Rectal smooth muscle tissue (tissue), 1 donor: Measurements from ENCODE around the gene HDAC9.

Source experiments
- H3K27ac ChIP-seq: one replicate; pipeline ENCODE4 v1.7.0; 2013; ENCODE audit warnings: low read depth, low read length, inconsistent platforms
- H3K27me3 ChIP-seq: one replicate; pipeline ENCODE4 v1.7.0; 2013; ENCODE audit warnings: low read length; ENCODE audit not compliant: control insufficient read depth, insufficient read depth
- H3K36me3 ChIP-seq: one replicate; pipeline ENCODE4 v1.7.0; 2013; ENCODE audit warnings: low read length; ENCODE audit not compliant: control insufficient read depth, insufficient read depth
- H3K4me1 ChIP-seq: one replicate; pipeline ENCODE4 v1.7.0; 2013; ENCODE audit warnings: low read length; ENCODE audit not compliant: control insufficient read depth, insufficient read depth
- H3K4me3 ChIP-seq: one replicate; pipeline ENCODE4 v1.7.0; 2013; ENCODE audit warnings: low read length
- H3K9ac ChIP-seq: one replicate; pipeline ENCODE4 v1.7.0; 2013; ENCODE audit warnings: low read length

Gene HDAC9

DNA sequence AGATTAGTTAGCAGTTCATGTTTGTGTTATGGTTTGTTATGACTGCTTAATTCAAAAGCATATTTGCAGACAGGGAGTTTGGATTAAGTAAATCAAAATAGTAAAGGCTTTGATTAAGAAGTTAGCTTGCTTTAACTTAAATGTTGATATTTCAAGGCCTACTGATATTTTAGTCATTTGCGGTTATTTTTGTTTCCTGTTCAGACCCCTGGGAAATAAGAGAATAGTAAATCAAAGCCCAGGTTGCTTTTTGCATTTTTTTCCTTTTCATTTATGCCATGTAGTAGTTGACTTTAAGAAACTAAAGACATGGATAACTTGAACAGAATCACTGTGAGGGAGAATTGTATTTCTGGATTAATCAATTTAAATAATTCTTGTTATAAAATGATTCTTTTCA, 77.3 kb downstream of the HDAC9 start:
- Histone ChIP-seq H3K36me3 (no peaks in the 10 kb centered on the region), H3K4me3 (no peak overlapping the region), H3K27me3 (no peaks in the 10 kb centered on the region), H3K27ac (no peak overlapping the region), H3K9ac (no peak overlapping the region), H3K4me1 (no peaks in the 10 kb centered on the region)

DNA sequence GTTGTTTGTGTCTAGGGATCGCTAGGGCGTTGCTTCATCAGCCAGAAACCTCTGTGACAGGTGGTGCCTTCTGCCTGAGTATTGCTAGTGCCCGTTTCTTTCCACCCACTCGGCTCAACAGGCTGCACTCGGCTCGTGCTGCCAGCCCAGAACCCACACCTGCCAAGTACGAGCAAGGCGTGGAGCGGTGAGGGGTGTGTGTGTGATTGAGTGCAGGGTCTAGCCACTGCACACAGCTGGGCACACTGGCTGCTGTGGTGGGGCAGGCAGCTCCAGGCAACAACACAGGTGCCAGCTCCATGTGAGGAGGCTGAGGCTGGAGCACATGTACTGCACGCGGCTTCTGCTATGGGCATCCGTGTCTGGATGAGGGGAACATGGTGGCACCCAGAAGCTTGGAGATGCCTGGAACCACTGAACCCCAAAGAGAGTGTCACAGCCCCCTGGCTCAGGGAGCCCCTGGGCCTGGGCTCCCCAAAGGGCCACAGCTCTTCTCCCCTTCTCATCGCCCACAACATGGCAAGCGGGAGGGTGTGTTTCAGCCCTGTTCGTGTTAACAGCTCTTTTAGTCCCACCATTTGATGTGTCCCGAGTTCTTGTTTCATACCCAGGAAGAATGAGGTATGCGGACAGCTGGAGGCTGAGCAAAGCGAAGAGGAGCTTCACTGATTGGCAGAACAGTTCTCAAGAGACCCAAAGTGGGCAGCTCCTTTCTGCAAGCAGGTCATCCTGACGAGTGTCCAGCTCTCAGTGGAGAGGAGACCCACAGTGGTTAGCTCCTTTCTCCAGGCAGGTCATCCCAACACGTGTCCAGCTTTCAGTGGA, 78.1 kb downstream of the HDAC9 start:
- Histone ChIP-seq H3K4me3 (no peak overlapping the region), H3K4me1 (no peaks in the 10 kb centered on the region), H3K27me3 (no peaks in the 10 kb centered on the region), H3K36me3 (no peaks in the 10 kb centered on the region), H3K9ac (no peak overlapping the region), H3K27ac (no peak overlapping the region)

DNA sequence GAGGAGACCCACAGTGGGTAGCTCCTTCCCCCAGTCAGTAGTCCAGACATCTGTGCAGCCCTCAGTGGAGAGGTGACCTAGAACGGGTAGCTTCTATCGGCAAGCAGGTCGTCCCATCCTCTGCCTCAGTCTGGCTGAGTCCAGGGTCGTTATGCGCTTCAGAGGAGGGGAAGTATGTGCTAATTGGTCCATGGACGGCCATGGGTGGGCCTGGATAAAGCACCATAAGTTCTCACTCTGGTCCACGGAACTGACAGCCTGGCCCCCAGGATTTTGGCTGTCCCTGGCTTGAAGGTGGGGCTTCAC, 78.6 kb downstream of the HDAC9 start:
- no peak overlapping the region for H3K4me3 ChIP-seq
- H3K9ac ChIP-seq = no peak overlapping the region
- H3K27me3 ChIP-seq = no peaks in the 10 kb centered on the region
- H3K36me3 ChIP-seq = no peaks in the 10 kb centered on the region
- H3K27ac ChIP-seq = no peak overlapping the region
- H3K4me1 ChIP-seq = no peaks in the 10 kb centered on the region

GRCh38 chr7:18574676-18575075, 79.1 kb downstream of the HDAC9 start:
- Histone ChIP-seq H3K4me1 (no peaks in the 10 kb centered on the region), H3K27me3 (no peaks in the 10 kb centered on the region), H3K36me3 (no peaks in the 10 kb centered on the region), H3K27ac (no peak overlapping the region), H3K4me3 (no peak overlapping the region), H3K9ac (no peak overlapping the region)

DNA sequence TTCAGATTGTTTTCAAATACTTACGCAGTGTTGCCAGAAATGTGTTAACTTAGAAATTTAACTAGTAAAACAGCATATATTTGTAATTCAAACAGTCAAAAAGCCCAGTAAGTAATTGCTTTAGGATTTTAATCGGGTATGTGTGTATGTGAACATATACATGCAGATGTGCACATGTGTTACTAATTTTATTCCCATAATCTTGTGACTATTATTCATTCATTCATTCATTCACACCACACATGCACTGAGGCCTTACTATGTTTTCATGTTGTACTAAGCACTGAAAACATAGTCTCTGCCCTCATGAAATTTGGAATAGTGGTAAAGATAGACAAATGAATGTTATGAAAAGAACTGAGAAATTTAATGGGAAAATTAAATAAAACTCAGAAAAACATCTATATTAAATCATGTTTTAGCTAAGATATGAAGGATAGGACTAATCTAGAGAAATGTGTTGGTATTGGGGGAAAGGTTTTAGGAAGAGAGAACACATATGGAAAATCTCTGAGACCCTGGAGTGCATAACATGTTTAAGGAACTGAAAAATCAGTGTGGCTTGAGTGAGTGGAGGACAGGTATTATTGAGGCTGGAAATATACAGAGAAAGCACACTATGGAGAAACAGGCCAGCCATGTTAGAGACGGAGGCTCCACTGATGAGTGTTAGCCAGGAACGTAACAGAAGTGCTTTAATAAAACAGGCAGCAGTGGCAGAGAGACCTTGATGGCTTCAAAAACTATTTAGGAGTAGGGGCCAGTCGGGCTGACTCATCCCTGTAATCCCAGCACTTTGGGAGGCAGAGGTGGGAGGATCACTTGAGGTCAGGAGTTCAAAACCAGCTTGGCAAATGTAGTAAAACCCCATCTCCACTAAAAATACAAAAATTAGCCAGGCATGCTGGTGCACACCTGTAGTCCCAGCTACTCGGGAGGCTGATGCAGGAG, 80.3 kb downstream of the HDAC9 start:
- Histone ChIP-seq H3K4me3 (no peak overlapping the region), H3K27me3 (no peaks in the 10 kb centered on the region), H3K9ac (no peak overlapping the region), H3K27ac (no peak overlapping the region), H3K36me3 (no peaks in the 10 kb centered on the region), H3K4me1 (no peaks in the 10 kb centered on the region)

- Histone ChIP-seq H3K4me1 (no peaks in the 10 kb centered on the region), H3K27me3 (no peaks in the 10 kb centered on the region), H3K4me3 (no peak overlapping the region), H3K27ac (no peak overlapping the region), H3K9ac (no peak overlapping the region), H3K36me3 (no peaks in the 10 kb centered on the region)
These were observed 81.7 kb downstream of the HDAC9 start for GRCh38 chr7:18577096-18577771.

- no peak overlapping the region for H3K4me3 ChIP-seq
- H3K27me3 ChIP-seq = no peaks in the 10 kb centered on the region
- H3K9ac ChIP-seq = no peak overlapping the region
- H3K36me3 ChIP-seq = no peaks in the 10 kb centered on the region
- no peak overlapping the region for H3K27ac ChIP-seq
- H3K4me1 ChIP-seq = no peaks in the 10 kb centered on the region
These were observed 84.1 kb downstream of the HDAC9 start for GRCh38 chr7:18579698-18580097.

DNA sequence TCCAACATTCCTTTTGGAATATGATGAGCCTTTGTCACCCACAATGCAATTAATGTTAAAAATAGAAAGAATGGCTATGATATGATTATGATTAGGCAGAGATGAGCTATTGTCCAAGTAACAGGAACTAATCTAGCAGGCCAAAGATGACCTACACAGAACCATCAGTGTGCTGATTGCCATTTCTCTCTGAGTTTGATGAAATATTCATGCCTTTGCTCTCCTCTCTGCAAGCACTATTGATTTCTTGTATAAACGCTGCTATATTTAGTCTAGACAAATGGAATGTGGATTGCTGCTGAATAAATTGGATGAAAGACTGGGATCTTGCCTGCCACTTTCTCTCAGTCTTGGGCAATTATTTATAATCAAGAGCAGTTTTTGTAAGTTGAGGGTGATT, 85.4 kb downstream of the HDAC9 start:
- H3K4me3 ChIP-seq = no peak overlapping the region
- no peak overlapping the region for H3K27ac ChIP-seq
- no peaks in the 10 kb centered on the region for H3K4me1 ChIP-seq
- H3K36me3 ChIP-seq = no peaks in the 10 kb centered on the region
- H3K27me3 ChIP-seq = no peaks in the 10 kb centered on the region
- H3K9ac ChIP-seq = no peak overlapping the region

DNA sequence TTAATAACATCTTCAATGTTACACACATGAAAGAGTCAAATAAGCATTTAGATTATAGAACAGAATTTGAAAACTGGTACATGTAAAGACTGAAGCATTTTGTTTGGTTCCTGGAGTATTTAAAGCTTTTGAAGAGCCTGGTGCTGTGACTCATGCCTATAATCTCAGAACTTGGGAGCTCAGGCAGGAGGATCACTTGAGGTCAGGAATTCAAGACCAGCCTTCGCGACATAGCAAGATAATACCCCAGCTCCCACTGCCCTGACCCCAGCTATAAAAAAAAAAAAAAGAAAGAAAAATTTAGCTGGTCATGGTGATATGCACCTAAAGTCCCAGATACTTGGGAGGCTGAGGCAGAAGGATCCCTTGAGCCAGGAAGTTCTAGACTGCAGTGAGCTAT, 87.8 kb downstream of the HDAC9 start:
- Histone ChIP-seq H3K27me3 (no peaks in the 10 kb centered on the region), H3K4me1 (no peaks in the 10 kb centered on the region), H3K4me3 (no peak overlapping the region), H3K9ac (no peak overlapping the region), H3K36me3 (no peaks in the 10 kb centered on the region), H3K27ac (no peak overlapping the region)

GRCh38 chr7:18590241-18590640, 94.7 kb downstream of the HDAC9 start:
- H3K9ac ChIP-seq = no peak overlapping the region
- no peak overlapping the region for H3K27ac ChIP-seq
- H3K36me3 ChIP-seq = peaks cover 2% of the 10 kb centered on the region
- H3K27me3 ChIP-seq = no peaks in the 10 kb centered on the region
- no peaks in the 10 kb centered on the region for H3K4me1 ChIP-seq
- no peak overlapping the region for H3K4me3 ChIP-seq

- peaks cover 2% of the 10 kb centered on the region for H3K36me3 ChIP-seq
- no peak overlapping the region for H3K4me3 ChIP-seq
- no peaks in the 10 kb centered on the region for H3K4me1 ChIP-seq
- H3K9ac ChIP-seq = no peak overlapping the region
- H3K27me3 ChIP-seq = no peaks in the 10 kb centered on the region
- no peak overlapping the region for H3K27ac ChIP-seq
These were observed 95.3 kb downstream of the HDAC9 start for GRCh38 chr7:18590744-18591340.

- H3K9ac ChIP-seq = no peak overlapping the region
These were observed 98.2 kb downstream of the HDAC9 start for GRCh38 chr7:18593602-18594279.

More at GRCh38 chr7:18593602-18594279, 98.2 kb downstream of the HDAC9 start:
- H3K27me3 ChIP-seq = no peaks in the 10 kb centered on the region
- H3K27ac ChIP-seq = no peak overlapping the region
- H3K36me3 ChIP-seq = peaks cover 2% of the 10 kb centered on the region
- H3K4me1 ChIP-seq = no peaks in the 10 kb centered on the region
- H3K4me3 ChIP-seq = no peak overlapping the region
